GM12873 (cell line): ENCODE measurements around the gene KCNAB2.

Source experiments
- TF ChIP-seq, protein P1 (sequence below): IDR thresholded peaks from 2 replicates; pipeline ENCODE4 v1.5.1; 2012; ENCODE audit warnings: low read depth, mild to moderate bottlenecking, moderate library complexity, low read length, control low read depth; ENCODE audit not compliant: insufficient read depth; ENCODE audit errors: missing control alignments

KCNAB2 gene

DNA sequence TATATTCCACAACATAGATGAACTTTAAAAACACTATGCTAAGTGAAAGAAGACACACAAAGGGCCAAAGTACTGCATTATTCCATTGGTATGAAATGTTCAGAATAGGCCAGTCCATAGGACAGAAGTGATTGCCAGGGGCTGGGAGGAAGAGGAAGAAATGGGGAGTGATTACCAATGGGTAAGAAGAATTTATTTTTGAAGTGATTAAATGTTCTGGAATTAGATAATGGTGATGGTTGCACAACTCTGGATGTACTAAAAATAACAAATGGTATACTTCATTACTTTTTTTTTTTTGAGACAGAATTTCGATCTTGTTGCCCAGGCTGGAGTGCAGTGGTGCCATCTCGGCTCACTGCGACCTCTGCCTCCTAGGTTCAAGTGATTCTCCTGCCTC, 72.7 kb downstream of the KCNAB2 start:
- TF ChIP-seq, protein P1, sequence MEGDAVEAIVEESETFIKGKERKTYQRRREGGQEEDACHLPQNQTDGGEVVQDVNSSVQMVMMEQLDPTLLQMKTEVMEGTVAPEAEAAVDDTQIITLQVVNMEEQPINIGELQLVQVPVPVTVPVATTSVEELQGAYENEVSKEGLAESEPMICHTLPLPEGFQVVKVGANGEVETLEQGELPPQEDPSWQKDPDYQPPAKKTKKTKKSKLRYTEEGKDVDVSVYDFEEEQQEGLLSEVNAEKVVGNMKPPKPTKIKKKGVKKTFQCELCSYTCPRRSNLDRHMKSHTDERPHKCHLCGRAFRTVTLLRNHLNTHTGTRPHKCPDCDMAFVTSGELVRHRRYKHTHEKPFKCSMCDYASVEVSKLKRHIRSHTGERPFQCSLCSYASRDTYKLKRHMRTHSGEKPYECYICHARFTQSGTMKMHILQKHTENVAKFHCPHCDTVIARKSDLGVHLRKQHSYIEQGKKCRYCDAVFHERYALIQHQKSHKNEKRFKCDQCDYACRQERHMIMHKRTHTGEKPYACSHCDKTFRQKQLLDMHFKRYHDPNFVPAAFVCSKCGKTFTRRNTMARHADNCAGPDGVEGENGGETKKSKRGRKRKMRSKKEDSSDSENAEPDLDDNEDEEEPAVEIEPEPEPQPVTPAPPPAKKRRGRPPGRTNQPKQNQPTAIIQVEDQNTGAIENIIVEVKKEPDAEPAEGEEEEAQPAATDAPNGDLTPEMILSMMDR: no peak

DNA sequence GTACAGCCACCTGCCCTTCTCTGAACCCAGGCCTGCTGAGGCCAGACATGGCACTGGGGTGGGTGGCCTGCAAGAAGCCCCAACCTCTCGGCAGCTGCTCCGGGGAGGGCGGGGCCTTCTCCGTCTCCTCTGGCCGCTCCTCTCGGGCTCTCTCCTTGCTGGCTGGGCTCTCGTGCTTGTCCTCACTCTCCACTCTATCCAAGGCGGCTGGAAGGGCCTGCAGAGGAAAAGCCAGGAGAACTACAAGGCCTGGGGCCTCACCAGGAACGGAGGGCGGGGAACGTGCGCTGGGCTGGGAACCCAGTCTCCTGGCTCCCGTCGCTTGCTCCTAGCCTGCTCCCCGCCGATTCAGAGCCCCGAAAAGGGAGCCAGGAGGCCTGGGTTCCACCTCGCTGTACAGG, 75.3 kb downstream of the KCNAB2 start:
- TF ChIP-seq, protein P1: no peak

DNA sequence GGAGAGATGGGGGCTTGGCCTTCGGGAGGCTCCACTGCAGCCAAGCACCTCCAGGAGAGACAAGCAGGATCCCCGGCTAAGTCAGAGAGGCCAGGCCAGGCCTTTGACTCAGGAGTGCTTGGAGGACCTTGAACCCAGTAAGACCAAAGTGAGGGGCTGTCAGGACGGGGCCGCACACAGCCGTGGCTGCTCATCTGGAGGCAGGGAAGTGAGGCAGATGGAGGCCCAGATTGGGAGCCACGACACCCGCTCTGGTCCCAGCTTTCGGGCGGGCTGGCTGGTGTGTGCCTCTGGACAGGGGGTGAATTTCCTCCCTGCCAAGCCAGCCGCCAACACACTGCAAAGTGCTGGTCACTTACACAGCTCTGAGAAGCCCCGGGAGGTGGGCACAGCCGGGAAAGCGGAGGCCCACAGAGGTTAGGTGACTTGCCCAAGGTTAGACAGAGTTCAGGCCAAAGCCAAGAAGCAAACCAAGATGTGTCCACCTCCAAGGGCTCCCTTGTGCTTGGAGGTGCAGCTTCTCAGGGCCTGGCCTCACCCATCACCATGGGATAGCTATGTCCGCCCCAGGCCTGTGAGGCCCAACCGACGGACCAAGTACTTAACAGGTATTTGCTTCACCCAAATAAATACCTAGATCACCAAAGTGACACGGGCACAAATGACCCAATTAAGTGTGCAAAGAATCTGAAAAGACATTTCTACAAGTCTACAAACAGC, 76.1 kb downstream of the KCNAB2 start:
- TF ChIP-seq, protein P1: no peak

DNA sequence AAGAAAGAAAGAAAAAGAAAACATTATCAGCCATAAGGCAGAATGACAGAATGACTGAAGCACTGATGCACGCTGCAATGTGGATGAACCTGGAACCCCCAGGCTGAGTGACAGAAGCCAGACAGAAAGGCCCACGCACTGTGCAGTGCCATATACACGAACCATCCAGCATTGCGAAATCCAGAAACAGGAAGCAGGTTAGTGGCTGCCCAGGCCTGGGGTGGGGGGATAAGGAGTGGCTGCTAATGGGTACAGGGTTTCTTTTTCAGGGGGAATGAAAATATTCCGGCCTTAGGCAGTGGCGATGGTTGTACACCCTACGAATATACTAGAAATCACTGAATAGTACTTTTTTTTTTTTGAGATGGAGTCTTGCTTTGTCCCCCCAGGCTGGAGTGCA, 77.4 kb downstream of the KCNAB2 start:
- TF ChIP-seq, protein P1: no peak

DNA sequence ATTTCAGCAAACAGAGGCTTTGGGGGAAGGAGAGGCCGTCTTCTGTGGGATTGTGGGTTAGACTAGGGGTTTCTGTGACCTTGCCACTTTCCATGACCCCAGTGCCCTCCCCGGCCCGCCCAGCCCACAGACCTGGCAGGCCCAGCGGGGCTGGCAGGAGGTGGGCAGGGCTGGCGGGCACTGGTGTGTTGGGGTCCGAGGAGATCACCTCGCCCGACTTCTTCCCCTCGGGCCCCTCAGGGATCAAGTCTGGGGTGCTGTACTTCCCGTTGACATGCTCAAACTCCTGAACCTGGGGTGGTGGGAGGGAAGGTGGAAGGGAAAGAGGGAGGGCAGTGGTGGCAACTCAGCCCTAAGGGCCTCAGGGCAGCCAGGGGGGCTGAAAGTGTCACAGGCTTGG, 78.1 kb downstream of the KCNAB2 start:
- TF ChIP-seq, protein P1: no peak

DNA sequence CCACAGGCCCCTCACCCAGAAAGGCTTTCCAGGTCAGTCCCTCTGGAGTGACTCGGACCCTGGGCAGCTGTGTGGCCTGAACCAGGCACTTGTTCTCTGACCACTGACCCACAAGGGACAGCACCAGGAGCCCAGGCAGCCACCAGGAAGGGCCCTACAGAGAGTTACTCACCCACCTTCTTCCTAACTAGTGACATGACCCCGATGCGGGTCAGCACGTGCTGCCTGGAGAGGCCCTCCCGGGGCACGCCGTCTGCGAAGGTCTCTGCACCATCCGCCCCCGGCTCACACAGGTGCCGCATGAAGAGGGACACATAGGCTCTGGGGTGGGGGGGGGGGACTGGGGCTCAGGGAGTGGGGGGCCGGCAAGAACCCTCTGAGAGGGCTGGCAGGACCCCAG, 78.7 kb downstream of the KCNAB2 start:
- TF ChIP-seq, protein P1: no peak

DNA sequence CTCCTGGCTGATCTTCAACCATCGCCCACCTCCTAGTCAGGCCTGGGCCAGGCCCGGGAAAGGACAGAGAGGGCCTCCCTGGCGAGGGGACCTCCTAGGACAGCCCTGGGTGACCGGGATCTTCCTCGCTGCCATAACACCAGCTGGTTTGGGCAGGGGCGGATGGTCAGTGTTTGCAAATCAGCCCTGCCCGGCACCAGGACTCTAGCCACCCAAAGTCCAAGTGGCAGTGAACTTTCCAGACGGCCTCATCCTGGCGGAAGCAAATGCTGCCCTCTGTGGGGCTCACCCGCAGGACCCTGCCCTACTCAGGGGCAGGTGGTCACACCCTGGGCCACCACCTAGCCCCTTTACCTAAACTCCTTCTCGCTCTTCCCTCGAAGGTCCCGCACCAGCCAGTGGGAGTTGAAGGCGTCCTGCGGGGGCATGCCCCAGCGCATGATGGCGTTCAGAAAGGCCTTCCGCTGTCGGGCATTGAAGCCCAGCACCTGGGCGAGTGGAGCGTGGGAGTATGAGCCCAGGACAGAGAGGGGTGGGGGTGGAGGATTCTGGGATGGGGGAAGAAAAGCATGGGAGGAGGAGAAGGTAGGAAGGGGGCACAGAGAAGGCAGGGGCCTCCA, 79.2 kb downstream of the KCNAB2 start:
- TF ChIP-seq, protein P1: no peak
